ENCODE results near the gene FAT4. TPM values are rescaled to one million over a fixed set of nuclear protein-coding genes. Genes with fewer than 3 reads are reported as not detected.

FAT4 gene
- total RNA-seq, 2 donors from 2014 or later = 3.3 to 3.6 TPM

GRCh38 chr4:125319311-125319710, 4.6 kb downstream of the FAT4 start:
- Histone ChIP-seq H3K4me1 (peaks cover 32% of the 10 kb centered on the region), H3K27ac (no peak overlapping the region), H3K27me3 (no peaks in the 10 kb centered on the region), H3K36me3 (replicated peaks in 1 of 2; ENCODE audit: insufficient read depth in 1 of 2, low read depth in 2 of 2) (no peaks in the 10 kb centered on the region), H3K9me3 (no peaks in the 10 kb centered on the region), H3K4me3 (no peak overlapping the region)
- no peak for DNase-seq
- 56 to 57% methylated on average over 2 of the region's 2 CpGs for WGBS, 2 donors
- TF ChIP-seq POLR2A (IDR thresholded peaks at IDR 0.05) (no peak), CTCF (IDR thresholded peaks at IDR 0.05) (no peak)
- intact Hi-C loops (cut with DNase I) = loop anchor here (10.0 kb wide), 1 partner anchor 425 kb away; no protein-coding TSS in a partner anchor
- no peak for ATAC-seq

GRCh38 chr4:125321709-125322365, 7.1 kb downstream of the FAT4 start:
- Histone ChIP-seq H3K9me3 (no peaks in the 10 kb centered on the region), H3K4me1 (peaks cover 20% of the 10 kb centered on the region), H3K36me3 (replicated peaks in 1 of 2; ENCODE audit: insufficient read depth in 1 of 2, low read depth in 2 of 2) (no peaks in the 10 kb centered on the region), H3K4me3 (no peak overlapping the region), H3K27ac (no peak overlapping the region), H3K27me3 (no peaks in the 10 kb centered on the region)
- no peak for TF ChIP-seq POLR2A (IDR thresholded peaks at IDR 0.05)
- no peak for TF ChIP-seq CTCF (IDR thresholded peaks at IDR 0.05)
- intact Hi-C loops (cut with DNase I) = no loop called here
- DNase-seq (no peak), ATAC-seq (peak; percentile 24)

DNA sequence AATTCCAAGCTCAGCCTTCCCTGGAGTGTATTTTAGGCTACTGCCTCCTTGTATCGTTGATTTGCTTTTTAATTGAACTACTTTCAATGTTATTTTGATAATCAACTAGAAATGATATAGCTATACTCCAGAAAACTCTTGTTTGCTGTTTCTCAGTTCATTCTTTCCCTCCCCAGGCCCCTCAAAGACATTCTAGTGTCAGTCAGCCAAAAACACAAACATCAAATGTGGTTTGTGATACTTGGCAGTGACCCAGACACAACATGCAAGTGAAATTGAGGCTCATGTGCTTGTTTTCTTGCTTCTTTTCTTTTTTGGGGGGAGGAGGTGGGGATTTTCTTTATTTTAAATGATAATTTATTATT, 7.6 kb downstream of the FAT4 start:
- ATAC-seq (no peak), DNase-seq (no peak)
- H3K27ac ChIP-seq = no peak overlapping the region
- H3K4me3 ChIP-seq = no peak overlapping the region
- H3K9me3 ChIP-seq = no peaks in the 10 kb centered on the region
- H3K27me3 ChIP-seq = no peaks in the 10 kb centered on the region
- TF ChIP-seq POLR2A (IDR thresholded peaks at IDR 0.05) (no peak), CTCF (IDR thresholded peaks at IDR 0.05) (no peak)
- intact Hi-C loops (cut with DNase I) = no loop called here
- no peaks in the 10 kb centered on the region for H3K36me3 ChIP-seq (replicated peaks in 1 of 2; ENCODE audit: insufficient read depth in 1 of 2, low read depth in 2 of 2)
- H3K4me1 ChIP-seq = peaks cover 15% of the 10 kb centered on the region
- WGBS, 2 donors = 70 to 76% methylated on average over 1 of the region's 1 CpG

DNA sequence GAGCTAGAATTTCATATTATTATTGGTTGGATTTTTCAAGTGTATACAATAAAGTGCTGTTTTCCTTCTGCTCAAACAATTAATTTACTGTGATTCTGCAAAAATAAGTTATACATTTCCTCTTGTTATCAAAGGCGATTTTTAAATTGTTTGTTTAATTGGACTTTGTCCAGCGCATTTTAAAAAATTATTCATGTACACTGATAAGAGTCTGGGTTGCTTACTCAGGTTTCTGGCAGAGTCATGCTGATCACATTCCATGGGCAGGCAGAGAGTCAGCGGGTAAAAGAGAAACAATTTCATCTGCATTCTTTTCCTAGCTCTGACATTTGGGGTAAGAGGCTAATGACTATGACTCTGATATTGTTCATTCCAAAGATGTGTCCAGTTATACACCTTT, 8.9 kb downstream of the FAT4 start:
- no peaks in the 10 kb centered on the region for H3K36me3 ChIP-seq (replicated peaks in 1 of 2; ENCODE audit: insufficient read depth in 1 of 2, low read depth in 2 of 2)
- 6 to 11% methylated on average over 3 of the region's 3 CpGs for WGBS, 2 donors
- no peak overlapping the region for H3K4me3 ChIP-seq
- TF ChIP-seq POLR2A (IDR thresholded peaks at IDR 0.05) = no peak
- TF ChIP-seq CTCF (IDR thresholded peaks at IDR 0.05) = no peak
- intact Hi-C loops (cut with DNase I) = no loop called here
- ATAC-seq (peak; percentile 78), DNase-seq (peak in 2 of 4 donors; percentile 13 to 16)
- H3K27ac ChIP-seq = peak overlapping the region in 2 of 4 donors; percentile 14 to 48
- no peaks in the 10 kb centered on the region for H3K9me3 ChIP-seq
- H3K27me3 ChIP-seq = no peaks in the 10 kb centered on the region
- H3K4me1 ChIP-seq = peaks cover 11% of the 10 kb centered on the region

DNA sequence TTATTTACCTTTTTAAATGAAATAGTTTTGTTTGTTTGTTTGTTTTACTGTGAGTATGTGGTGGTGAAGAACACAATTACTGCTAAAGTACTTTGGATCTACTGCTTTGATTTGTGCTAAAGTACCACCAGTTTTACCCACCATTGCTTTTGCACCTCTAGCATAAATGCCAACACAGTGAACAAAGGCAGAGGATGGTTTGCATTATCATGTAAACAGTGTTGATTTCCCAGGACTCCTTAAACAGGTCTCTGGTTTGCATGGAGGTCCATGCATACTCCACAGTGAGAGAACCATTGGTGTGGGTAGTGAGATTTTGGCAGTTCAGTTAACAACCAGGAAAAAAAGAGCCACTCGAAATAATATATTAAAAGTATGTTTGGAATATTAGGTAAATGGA, 11.0 kb downstream of the FAT4 start:
- peaks cover 11% of the 10 kb centered on the region for H3K4me1 ChIP-seq
- H3K4me3 ChIP-seq = no peak overlapping the region
- intact Hi-C loops (cut with DNase I) = no loop called here
- TF ChIP-seq CTCF (IDR thresholded peaks at IDR 0.05) (no peak), POLR2A (IDR thresholded peaks at IDR 0.05) (no peak)
- H3K9me3 ChIP-seq = no peaks in the 10 kb centered on the region
- H3K27me3 ChIP-seq = no peaks in the 10 kb centered on the region
- DNase-seq = no peak
- no peak for ATAC-seq
- WGBS, 2 donors = 54 to 58% methylated on average over 1 of the region's 1 CpG
- no peaks in the 10 kb centered on the region for H3K36me3 ChIP-seq (replicated peaks in 1 of 2; ENCODE audit: insufficient read depth in 1 of 2, low read depth in 2 of 2)
- no peak overlapping the region for H3K27ac ChIP-seq
